Esophagus muscularis mucosa (tissue), 4 donors: ENCODE measurements around the gene HOXD11. TPM values are rescaled to one million over a fixed set of nuclear protein-coding genes. Genes with fewer than 3 reads are reported as not detected.
A peak's percentile ranks its signal among the peaks of the same experiment; 100 is the strongest.

Source experiments
- DNase-seq: peaks from one replicate; pipeline ENCODE4 v3.0.0-alpha.2; 2017; ENCODE audit errors: extremely low spot score
- H3K27ac ChIP-seq, 4 donors: fragments of 200-600 bp; sonication (generic); replicated peaks in 1 of 4; 1 replicate in 3 of 4; 2 replicates in 1 of 4; pipeline ENCODE4 v1.5.1; 2016 to 2019; ENCODE audit warnings: mild to moderate bottlenecking in 1 of 4
- H3K27me3 ChIP-seq, 4 donors: fragments of 200-600 bp; sonication (generic); one replicate each; pipeline versions ENCODE4 v1.5.1 to v1.6.0; 2016 to 2019
- H3K36me3 ChIP-seq, 4 donors: fragments of 200-600 bp; sonication (generic); one replicate each; pipeline ENCODE4 v1.5.1; 2016 to 2019
- H3K4me1 ChIP-seq, 4 donors: fragments of 200-600 bp; sonication (generic); one replicate each; pipeline ENCODE4 v1.5.1; 2016 to 2019
- H3K4me3 ChIP-seq, 4 donors: fragments of 200-600 bp; sonication (generic); 1 replicate in 2 of 4; 2 replicates in 2 of 4; pipeline ENCODE4 v1.5.1; 2016 to 2019; ENCODE audit warnings: mild to moderate bottlenecking in 4 of 4, moderate library complexity in 1 of 4
- H3K9me3 ChIP-seq, 4 donors: fragments of 200-600 bp; sonication (generic); 1 replicate in 3 of 4; 2 replicates in 1 of 4; pipeline ENCODE4 v1.5.1; 2016 to 2019
- CTCF ChIP-seq, 3 experiments: fragments of 200-600 bp in 2 of 3; fragments of 450-650 bp in 1 of 3; sonication (generic) in 2 of 3; IDR thresholded peaks; one replicate each; pipeline ENCODE4 v1.5.1; 2017 to 2019; ENCODE audit warnings: antibody characterized with exemption in 3 of 3, mild to moderate bottlenecking in 2 of 3, moderate library complexity in 1 of 3
- EP300 ChIP-seq: sonication (generic); formaldehyde crosslinking; IDR thresholded peaks from one replicate; pipeline ENCODE4 v1.6.1; 2017; ENCODE audit warnings: antibody characterized with exemption
- POLR2A ChIP-seq: fragments of 450-650 bp; IDR thresholded peaks from one replicate; pipeline ENCODE4 v1.6.1; 2017; ENCODE audit warnings: antibody characterized with exemption, moderate library complexity, mild to moderate bottlenecking, low read depth
- POLR2AphosphoS5 ChIP-seq, 2 donors: sonication (generic); formaldehyde crosslinking; IDR thresholded peaks; one replicate each; pipeline ENCODE4 v1.6.1; 2017; ENCODE audit warnings: antibody characterized with exemption in 2 of 2
- WGBS: methylation state at CpG from one replicate; pipeline ENCODE4 v1.1.5; 2018; 5-methylcytosine and 5-hydroxymethylcytosine counted together
- intact Hi-C: fragments of 100-400 bp; cut with DNase I; formaldehyde crosslinking; loops from one replicate; pipeline ENCODE4 v1.15.1; 2023
- total RNA-seq, 4 donors: library from RNA; depleted of rRNA; stranded (reverse); fragments of >200 nt; gene quantifications; one replicate each; pipeline versions ENCODE4 v1.1.0 to v1.2.1, GENCODE V29; 2016

Gene HOXD11
- total RNA-seq, 4 donors from 2014 or later = not detected

GRCh38 chr2:176126929-176127773 lies 20.1 kb downstream of the HOXD11 start:
- no peak for DNase-seq
- H3K27ac ChIP-seq = no peak overlapping the region
- H3K4me1 ChIP-seq = peaks cover 27 to 61% (median 42%) of the 10 kb centered on the region in 4 donors
- H3K36me3 ChIP-seq = no peaks in the 10 kb centered on the region
- H3K27me3 ChIP-seq = peaks cover 10 to 100% (median 83%) of the 10 kb centered on the region in 4 donors
- TF ChIP-seq POLR2AphosphoS5 (IDR thresholded peaks at IDR 0.05) (peak in 1 of 2 donors; percentile 6), EP300 (no peak), CTCF (IDR thresholded peaks at IDR 0.05) (peak; percentile 84 to 90 (median 89)), POLR2A (no peak)
- intact Hi-C loops = loop anchor here (2.0 to 5.0 kb wide), 5 partner anchors 330 to 1020 kb away; no protein-coding TSS in a partner anchor
- H3K4me3 ChIP-seq = no peak overlapping the region
- 3% methylated on average over 13 of the region's 13 CpGs for WGBS
- H3K9me3 ChIP-seq = no peaks in the 10 kb centered on the region

GRCh38 chr2:176127774-176128072 lies 20.6 kb downstream of the HOXD11 start:
- Histone ChIP-seq H3K9me3 (no peaks in the 10 kb centered on the region), H3K4me3 (no peak overlapping the region), H3K4me1 (peaks cover 22 to 61% (median 38%) of the 10 kb centered on the region in 4 donors), H3K27me3 (peaks cover 6 to 100% (median 83%) of the 10 kb centered on the region in 4 donors), H3K27ac (no peak overlapping the region), H3K36me3 (no peaks in the 10 kb centered on the region)
- TF ChIP-seq POLR2AphosphoS5 (IDR thresholded peaks at IDR 0.05) = no peak
- TF ChIP-seq CTCF (IDR thresholded peaks at IDR 0.05) = no peak
- no peak for TF ChIP-seq EP300
- no peak for TF ChIP-seq POLR2A
- WGBS = 31% methylated on average over 4 of the region's 4 CpGs
- no peak for DNase-seq
- intact Hi-C loops = loop anchor here (1.0 to 5.0 kb wide), 6 partner anchors 330 to 1019 kb away; no protein-coding TSS in a partner anchor

GRCh38 chr2:176128172-176128981 lies 21.3 kb downstream of the HOXD11 start:
- no peak for TF ChIP-seq POLR2AphosphoS5 (IDR thresholded peaks at IDR 0.05)
- no peak for TF ChIP-seq CTCF (IDR thresholded peaks at IDR 0.05)
- no peak for TF ChIP-seq POLR2A
- no peak for TF ChIP-seq EP300
- peaks cover 15 to 56% (median 32%) of the 10 kb centered on the region in 4 donors for H3K4me1 ChIP-seq
- no peaks in the 10 kb centered on the region for H3K9me3 ChIP-seq
- no peaks in the 10 kb centered on the region for H3K36me3 ChIP-seq
- peak overlapping the region; percentile 52 to 61 (median 53) for H3K4me3 ChIP-seq
- peaks cover 0 to 100% (median 82%) of the 10 kb centered on the region in 4 donors for H3K27me3 ChIP-seq
- H3K27ac ChIP-seq = peak overlapping the region; percentile 56 to 78 (median 71)
- intact Hi-C loops = loop anchor here (1.0 to 5.0 kb wide), 5 partner anchors 329 to 689 kb away; no protein-coding TSS in a partner anchor
- 34% methylated on average over 37 of the region's 49 CpGs for WGBS
- DNase-seq = no peak

- TF ChIP-seq CTCF (IDR thresholded peaks at IDR 0.05) = no peak
- peak; percentile 42 to 52 for TF ChIP-seq POLR2AphosphoS5 (IDR thresholded peaks at IDR 0.05)
- no peak for TF ChIP-seq EP300
- no peak for TF ChIP-seq POLR2A
- intact Hi-C loops = loop anchor here (1.0 to 5.0 kb wide), 5 partner anchors 328 to 688 kb away; no protein-coding TSS in a partner anchor
- Histone ChIP-seq H3K36me3 (no peaks in the 10 kb centered on the region), H3K9me3 (no peaks in the 10 kb centered on the region), H3K4me3 (peak within 1 kb of the TSS; percentile 52 to 61 (median 53)), H3K27me3 (peaks cover 0 to 100% (median 78%) of the 10 kb centered on the region in 4 donors), H3K27ac (peak within 1 kb of the TSS; percentile 56 to 78 (median 71)), H3K4me1 (peaks cover 14 to 49% (median 26%) of the 10 kb centered on the region in 4 donors)
- 13% methylated on average over 28 of the region's 64 CpGs for WGBS
- no peak for DNase-seq
These were observed 22.1 kb downstream of the HOXD11 start, which contains the start of gene HOXD8 for GRCh38 chr2:176128982-176129796. Gene HOXD8, plus strand, starts transcription at chr2:176129705. Its CDS starts 662 bp downstream, at chr2:176130367.
